ENCODE results near the gene SNTG2.

GRCh38 chr2:1373830-1374229, 423.2 kb downstream of the SNTG2 start:
- TF ChIP-seq CTCF (IDR thresholded peaks at IDR 0.05 in 8 of 11, conservative IDR thresholded peaks at IDR 0.05 in 3 of 11) (no peak), POLR2AphosphoS5 (IDR thresholded peaks at IDR 0.05) (no peak), POLR2A (IDR thresholded peaks at IDR 0.05) (no peak)

Data from spleen (tissue), 7 donors.